ENCODE results near the gene SLC20A1. TPM values are rescaled to one million over a fixed set of nuclear protein-coding genes. Genes with fewer than 3 reads are reported as not detected.

SLC20A1 gene
- total RNA-seq, 4 donors from 2014 or later = 9.5 to 25.4 (median 20.5) TPM

GRCh38 chr2:112712465-112712864 lies 66.7 kb downstream of the SLC20A1 start:
- ATAC-seq = no peak
- no peaks in the 10 kb centered on the region for H3K4me1 ChIP-seq
- no peak overlapping the region for H3K4me3 ChIP-seq
- H3K9me3 ChIP-seq = no peaks in the 10 kb centered on the region
- no peaks in the 10 kb centered on the region for H3K36me3 ChIP-seq
- WGBS, 2 donors (ENCODE audit: low coverage in 1 of 2) = 70 to 83% methylated on average over 2 to 3 of the region's 3 CpGs
- H3K27me3 ChIP-seq = peaks cover 15% of the 10 kb centered on the region
- no peak overlapping the region for H3K27ac ChIP-seq
- TF ChIP-seq POLR2AphosphoS5 (IDR thresholded peaks at IDR 0.05) = no peak
- TF ChIP-seq POLR2A (IDR thresholded peaks at IDR 0.05) = no peak
- no peak for TF ChIP-seq EP300 (IDR thresholded peaks at IDR 0.05)
- TF ChIP-seq CTCF (IDR thresholded peaks at IDR 0.05) = no peak

GRCh38 chr2:112712903-112713584 lies 67.3 kb downstream of the SLC20A1 start:
- 62 to 72% methylated on average over 7 to 10 of the region's 17 CpGs for WGBS, 2 donors (ENCODE audit: low coverage in 1 of 2)
- ATAC-seq = no peak
- H3K4me3 ChIP-seq = no peak overlapping the region
- no peaks in the 10 kb centered on the region for H3K9me3 ChIP-seq
- no peak for TF ChIP-seq POLR2A (IDR thresholded peaks at IDR 0.05)
- TF ChIP-seq CTCF (IDR thresholded peaks at IDR 0.05) = no peak
- H3K4me1 ChIP-seq = no peaks in the 10 kb centered on the region
- no peaks in the 10 kb centered on the region for H3K36me3 ChIP-seq
- H3K27ac ChIP-seq = no peak overlapping the region
- peaks cover 15% of the 10 kb centered on the region for H3K27me3 ChIP-seq

Other genes with a start within 250 kb of the SLC20A1 start
- gene RGPD8, start 212.3 kb upstream of the SLC20A1 start, total RNA-seq = 10 to 100 TPM; 15.9 to 38.4 (median 18.3) TPM
- 10 to 100 TPM; 19.3 to 33.8 (median 24.9) TPM for gene TTL, start 163.8 kb upstream of the SLC20A1 start, total RNA-seq
- 10 to 100 TPM; 11.7 to 21.5 (median 13.3) TPM for gene POLR1B, start 103.5 kb upstream of the SLC20A1 start, total RNA-seq
- gene CHCHD5, start 61.3 kb upstream of the SLC20A1 start, total RNA-seq = 10 to 100 TPM in 3 of 4 donors, 1 to 10 TPM in 1; 7.7 to 18.1 (median 16.0) TPM
- under 1 TPM in 1 of 4 donors, not detected in 3; 0.27 TPM for gene NT5DC4, start 75.1 kb downstream of the SLC20A1 start, total RNA-seq
- gene CKAP2L, start 118.7 kb downstream of the SLC20A1 start, total RNA-seq = 1 to 10 TPM in 1 of 4 donors, under 1 TPM in 1, not detected in 2; 0.50 to 1.8 TPM
- not detected for gene IL1A, start 138.6 kb downstream of the SLC20A1 start, total RNA-seq
- 1 to 10 TPM in 2 of 4 donors, not detected in 2; 2.7 to 3.2 TPM for gene IL1B, start 190.8 kb downstream of the SLC20A1 start, total RNA-seq

All from gastroesophageal sphincter (tissue), 4 donors.